Measurements from ENCODE around the gene FAM217B. TPM values are rescaled to one million over a fixed set of nuclear protein-coding genes. Genes with fewer than 3 reads are reported as not detected.

FAM217B gene
- polyA plus RNA-seq, 1 donor from 2014 or later: 15.1 TPM

GRCh38 chr20:59987135-59987534, 46.9 kb downstream of the FAM217B start:
- H3K36me3 ChIP-seq (ENCODE audit: insufficient read depth, low read length): no peaks in the 10 kb centered on the region
- no peak overlapping the region for H3K9ac ChIP-seq (ENCODE audit: low read length)
- H3K9me2 ChIP-seq (ENCODE audit: insufficient read depth, low read length): no peaks in the 10 kb centered on the region
- H4K20me1 ChIP-seq (ENCODE audit: insufficient read depth): no peaks in the 10 kb centered on the region
- no peaks in the 10 kb centered on the region for H3K27me3 ChIP-seq (ENCODE audit: insufficient read depth, low read depth, low read length)
- H3K27ac ChIP-seq (ENCODE audit: low read length): no peak overlapping the region
- no peaks in the 10 kb centered on the region for H3K79me2 ChIP-seq (replicated peaks; ENCODE audit: insufficient read depth, low read length)
- no peak overlapping the region for H3K4me2 ChIP-seq (ENCODE audit: low read length)
- H3F3A ChIP-seq (ENCODE audit: insufficient read depth, low read length, poor library complexity, severe bottlenecking): no peaks in the 10 kb centered on the region
- TF ChIP-seq, protein P1, sequence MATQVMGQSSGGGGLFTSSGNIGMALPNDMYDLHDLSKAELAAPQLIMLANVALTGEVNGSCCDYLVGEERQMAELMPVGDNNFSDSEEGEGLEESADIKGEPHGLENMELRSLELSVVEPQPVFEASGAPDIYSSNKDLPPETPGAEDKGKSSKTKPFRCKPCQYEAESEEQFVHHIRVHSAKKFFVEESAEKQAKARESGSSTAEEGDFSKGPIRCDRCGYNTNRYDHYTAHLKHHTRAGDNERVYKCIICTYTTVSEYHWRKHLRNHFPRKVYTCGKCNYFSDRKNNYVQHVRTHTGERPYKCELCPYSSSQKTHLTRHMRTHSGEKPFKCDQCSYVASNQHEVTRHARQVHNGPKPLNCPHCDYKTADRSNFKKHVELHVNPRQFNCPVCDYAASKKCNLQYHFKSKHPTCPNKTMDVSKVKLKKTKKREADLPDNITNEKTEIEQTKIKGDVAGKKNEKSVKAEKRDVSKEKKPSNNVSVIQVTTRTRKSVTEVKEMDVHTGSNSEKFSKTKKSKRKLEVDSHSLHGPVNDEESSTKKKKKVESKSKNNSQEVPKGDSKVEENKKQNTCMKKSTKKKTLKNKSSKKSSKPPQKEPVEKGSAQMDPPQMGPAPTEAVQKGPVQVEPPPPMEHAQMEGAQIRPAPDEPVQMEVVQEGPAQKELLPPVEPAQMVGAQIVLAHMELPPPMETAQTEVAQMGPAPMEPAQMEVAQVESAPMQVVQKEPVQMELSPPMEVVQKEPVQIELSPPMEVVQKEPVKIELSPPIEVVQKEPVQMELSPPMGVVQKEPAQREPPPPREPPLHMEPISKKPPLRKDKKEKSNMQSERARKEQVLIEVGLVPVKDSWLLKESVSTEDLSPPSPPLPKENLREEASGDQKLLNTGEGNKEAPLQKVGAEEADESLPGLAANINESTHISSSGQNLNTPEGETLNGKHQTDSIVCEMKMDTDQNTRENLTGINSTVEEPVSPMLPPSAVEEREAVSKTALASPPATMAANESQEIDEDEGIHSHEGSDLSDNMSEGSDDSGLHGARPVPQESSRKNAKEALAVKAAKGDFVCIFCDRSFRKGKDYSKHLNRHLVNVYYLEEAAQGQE (IDR thresholded peaks at IDR 0.05; ENCODE audit: borderline replicate concordance): no peak
- TF ChIP-seq MXI1 (conservative IDR thresholded peaks at IDR 0.05; ENCODE audit: poor library complexity, severe bottlenecking) (no peak), EP300 (conservative IDR thresholded peaks at IDR 0.05; ENCODE audit: poor library complexity, severe bottlenecking) (no peak), SMC3 (conservative IDR thresholded peaks at IDR 0.05; ENCODE audit: poor library complexity) (no peak), RAD21 (conservative IDR thresholded peaks at IDR 0.05) (no peak), EZH2 (IDR thresholded peaks at IDR 0.05; ENCODE audit: borderline replicate concordance, insufficient read depth, low read length, poor library complexity, severe bottlenecking) (no peak), TAF1 (IDR thresholded peaks at IDR 0.05; ENCODE audit: low read depth) (no peak), POLR2AphosphoS5 (IDR thresholded peaks at IDR 0.05) (no peak)
- TF ChIP-seq, protein P2, sequence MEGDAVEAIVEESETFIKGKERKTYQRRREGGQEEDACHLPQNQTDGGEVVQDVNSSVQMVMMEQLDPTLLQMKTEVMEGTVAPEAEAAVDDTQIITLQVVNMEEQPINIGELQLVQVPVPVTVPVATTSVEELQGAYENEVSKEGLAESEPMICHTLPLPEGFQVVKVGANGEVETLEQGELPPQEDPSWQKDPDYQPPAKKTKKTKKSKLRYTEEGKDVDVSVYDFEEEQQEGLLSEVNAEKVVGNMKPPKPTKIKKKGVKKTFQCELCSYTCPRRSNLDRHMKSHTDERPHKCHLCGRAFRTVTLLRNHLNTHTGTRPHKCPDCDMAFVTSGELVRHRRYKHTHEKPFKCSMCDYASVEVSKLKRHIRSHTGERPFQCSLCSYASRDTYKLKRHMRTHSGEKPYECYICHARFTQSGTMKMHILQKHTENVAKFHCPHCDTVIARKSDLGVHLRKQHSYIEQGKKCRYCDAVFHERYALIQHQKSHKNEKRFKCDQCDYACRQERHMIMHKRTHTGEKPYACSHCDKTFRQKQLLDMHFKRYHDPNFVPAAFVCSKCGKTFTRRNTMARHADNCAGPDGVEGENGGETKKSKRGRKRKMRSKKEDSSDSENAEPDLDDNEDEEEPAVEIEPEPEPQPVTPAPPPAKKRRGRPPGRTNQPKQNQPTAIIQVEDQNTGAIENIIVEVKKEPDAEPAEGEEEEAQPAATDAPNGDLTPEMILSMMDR (IDR thresholded peaks at IDR 0.05; ENCODE audit: poor library complexity, severe bottlenecking): no peak
- H3K4me3 ChIP-seq (ENCODE audit: low read length): no peak overlapping the region
- no peaks in the 10 kb centered on the region for H3K9me3 ChIP-seq (ENCODE audit: low read length)
- no peak overlapping the region for H2AFZ ChIP-seq (ENCODE audit: low read depth, low read length)

GRCh38 chr20:59988141-59988540, 48.0 kb downstream of the FAM217B start:
- no peaks in the 10 kb centered on the region for H4K20me1 ChIP-seq (ENCODE audit: insufficient read depth)
- H3K27me3 ChIP-seq (ENCODE audit: insufficient read depth, low read depth, low read length): no peaks in the 10 kb centered on the region

More at GRCh38 chr20:59988141-59988540, 48.0 kb downstream of the FAM217B start:
- Histone ChIP-seq H3F3A (ENCODE audit: insufficient read depth, low read length, poor library complexity, severe bottlenecking) (no peaks in the 10 kb centered on the region), H3K79me2 (replicated peaks; ENCODE audit: insufficient read depth, low read length) (no peaks in the 10 kb centered on the region), H3K27ac (ENCODE audit: low read length) (no peak overlapping the region), H3K9ac (ENCODE audit: low read length) (no peak overlapping the region), H3K9me3 (ENCODE audit: low read length) (no peaks in the 10 kb centered on the region), H3K9me2 (ENCODE audit: insufficient read depth, low read length) (no peaks in the 10 kb centered on the region), H3K4me3 (ENCODE audit: low read length) (no peak overlapping the region), H3K36me3 (ENCODE audit: insufficient read depth, low read length) (no peaks in the 10 kb centered on the region), H2AFZ (ENCODE audit: low read depth, low read length) (no peak overlapping the region), H3K4me2 (ENCODE audit: low read length) (no peak overlapping the region)
- no peak for TF ChIP-seq SMC3 (conservative IDR thresholded peaks at IDR 0.05; ENCODE audit: poor library complexity)
- no peak for TF ChIP-seq POLR2AphosphoS5 (IDR thresholded peaks at IDR 0.05)
- TF ChIP-seq, protein P1 (IDR thresholded peaks at IDR 0.05; ENCODE audit: borderline replicate concordance): no peak
- no peak for TF ChIP-seq EZH2 (IDR thresholded peaks at IDR 0.05; ENCODE audit: borderline replicate concordance, insufficient read depth, low read length, poor library complexity, severe bottlenecking)
- no peak for TF ChIP-seq MXI1 (conservative IDR thresholded peaks at IDR 0.05; ENCODE audit: poor library complexity, severe bottlenecking)
- TF ChIP-seq TAF1 (IDR thresholded peaks at IDR 0.05; ENCODE audit: low read depth): no peak
- no peak for TF ChIP-seq RAD21 (conservative IDR thresholded peaks at IDR 0.05)
- no peak for TF ChIP-seq EP300 (conservative IDR thresholded peaks at IDR 0.05; ENCODE audit: poor library complexity, severe bottlenecking)
- TF ChIP-seq, protein P2 (IDR thresholded peaks at IDR 0.05; ENCODE audit: poor library complexity, severe bottlenecking): no peak
